WTC11 (cell line): ENCODE data around the gene FAM118B. TPM values are rescaled to one million over a fixed set of nuclear protein-coding genes. Genes with fewer than 3 reads are reported as not detected.

Source experiments
- ATAC-seq: fragments of 200-7000 bp; cut with Tn5 transposase; 2 replicates; pipeline ENCODE4 v1.10.0; 2021; ENCODE audit warnings: mild to moderate bottlenecking, moderate library complexity
- CTCF ChIA-PET: fragments of 300-600 bp; sonication (Branson Sonifier 250); formaldehyde crosslinking; loops from one replicate; lab custom pipeline; 2021; ENCODE audit warnings: antibody characterized with exemption; lab: Charles Lee
- POLR2A ChIA-PET: fragments of 350-600 bp; sonication (Branson Sonifier 250); formaldehyde crosslinking; loops from one replicate; lab custom pipeline; 2021; ENCODE audit warnings: antibody characterized with exemption; lab: Charles Lee
- DNase-seq: peaks from one replicate; pipeline ENCODE4 v3.0.0; 2021; ENCODE audit warnings: low spot score
- H3K27ac Mint-ChIP-seq: 2 replicates; pipeline ENCODE4 v1.8.0; 2021; ENCODE audit warnings: mixed read lengths
- H3K27me3 Mint-ChIP-seq: 2 replicates; pipeline ENCODE4 v1.8.0; 2021; ENCODE audit warnings: low read depth, mild to moderate bottlenecking, moderate library complexity, mixed read lengths
- H3K36me3 Mint-ChIP-seq: 2 replicates; pipeline ENCODE4 v1.8.0; 2021; ENCODE audit warnings: mixed read lengths
- H3K4me1 Mint-ChIP-seq: 2 replicates; pipeline ENCODE4 v1.8.0; 2022; ENCODE audit warnings: mixed read lengths
- H3K4me3 Mint-ChIP-seq: 2 replicates; pipeline ENCODE4 v1.8.0; 2021; ENCODE audit warnings: mild to moderate bottlenecking, moderate library complexity, mixed read lengths
- H3K9me3 Mint-ChIP-seq: 2 replicates; pipeline ENCODE4 v1.8.0; 2021; ENCODE audit warnings: mixed read lengths
- CBFB ChIP-seq: sonication (generic); formaldehyde crosslinking; IDR thresholded peaks from 2 replicates; pipeline ENCODE4 v1.8.1; 2022; ENCODE audit warnings: mild to moderate bottlenecking, low read depth, missing genetic modification reagents
- E2F5 ChIP-seq: sonication (generic); formaldehyde crosslinking; IDR thresholded peaks from 2 replicates; pipeline ENCODE4 v1.8.1; 2022; ENCODE audit warnings: mild to moderate bottlenecking, moderate library complexity, missing genetic modification reagents
- ETV6 ChIP-seq: sonication (generic); formaldehyde crosslinking; IDR thresholded peaks from 2 replicates; pipeline ENCODE4 v1.8.1; 2022; ENCODE audit warnings: mild to moderate bottlenecking, missing genetic modification reagents
- FOXJ3 ChIP-seq: sonication (generic); formaldehyde crosslinking; IDR thresholded peaks from 2 replicates; pipeline ENCODE4 v1.9.0; 2021; ENCODE audit warnings: missing genetic modification reagents, mild to moderate bottlenecking, borderline replicate concordance
- JAZF1 ChIP-seq: fragments of 250-450 bp; sonication (Bioruptor Pico); IDR thresholded peaks from 2 replicates; pipeline ENCODE4 v1.9.0; 2021; ENCODE audit warnings: moderate library complexity, mild to moderate bottlenecking, inconsistent platforms
- KAT7 ChIP-seq: sonication (generic); formaldehyde crosslinking; IDR thresholded peaks from 2 replicates; pipeline ENCODE4 v1.8.1; 2023; ENCODE audit warnings: missing genetic modification reagents, mild to moderate bottlenecking, borderline replicate concordance
- NFE2L1 ChIP-seq: sonication (generic); formaldehyde crosslinking; IDR thresholded peaks from 2 replicates; pipeline ENCODE4 v1.8.1; 2023; ENCODE audit warnings: missing genetic modification reagents
- NR1H2 ChIP-seq: sonication (generic); formaldehyde crosslinking; IDR thresholded peaks from 2 replicates; pipeline ENCODE4 v1.9.0; 2021; ENCODE audit warnings: mild to moderate bottlenecking, moderate library complexity, missing genetic modification reagents
- OVOL2 ChIP-seq: fragments of 250-450 bp; sonication (Bioruptor Pico); IDR thresholded peaks from 2 replicates; pipeline ENCODE4 v1.9.0; 2021; ENCODE audit warnings: mild to moderate bottlenecking, borderline replicate concordance
- RELA ChIP-seq: sonication (generic); formaldehyde crosslinking; IDR thresholded peaks from 2 replicates; pipeline ENCODE4 v1.8.1; 2022; ENCODE audit warnings: missing genetic modification reagents, mild to moderate bottlenecking, borderline replicate concordance
- RORB ChIP-seq: fragments of 250-450 bp; sonication (Bioruptor Pico); IDR thresholded peaks from 2 replicates; pipeline ENCODE4 v1.9.0; 2021; ENCODE audit warnings: mild to moderate bottlenecking
- SOX15 ChIP-seq: fragments of 250-450 bp; sonication (Bioruptor Pico); IDR thresholded peaks from 2 replicates; pipeline ENCODE4 v1.9.0; 2021; ENCODE audit warnings: mild to moderate bottlenecking
- SP1 ChIP-seq: sonication (generic); formaldehyde crosslinking; conservative IDR thresholded peaks from 2 replicates; pipeline ENCODE4 v1.8.1; 2022; ENCODE audit warnings: missing genetic modification reagents
- TEAD4 ChIP-seq: sonication (generic); formaldehyde crosslinking; IDR thresholded peaks from 2 replicates; pipeline ENCODE4 v1.8.0; 2022; ENCODE audit warnings: mild to moderate bottlenecking, missing genetic modification reagents
- TP53 ChIP-seq: sonication (generic); formaldehyde crosslinking; IDR thresholded peaks from 2 replicates; pipeline ENCODE4 v1.8.1; 2023; ENCODE audit warnings: mild to moderate bottlenecking, missing genetic modification reagents
- ZNF138 ChIP-seq: sonication (generic); formaldehyde crosslinking; conservative IDR thresholded peaks from 2 replicates; pipeline ENCODE4 v1.8.1; 2022; ENCODE audit warnings: mild to moderate bottlenecking, moderate library complexity, missing genetic modification reagents
- ZNF219 ChIP-seq: sonication (generic); formaldehyde crosslinking; IDR thresholded peaks from 2 replicates; pipeline ENCODE4 v1.8.0; 2023; ENCODE audit warnings: missing genetic modification reagents, mild to moderate bottlenecking, borderline replicate concordance
- ZNF396 ChIP-seq: fragments of 250-450 bp; sonication (Bioruptor Pico); IDR thresholded peaks from 2 replicates; pipeline ENCODE4 v1.8.0; 2021; ENCODE audit warnings: mild to moderate bottlenecking, moderate library complexity, borderline replicate concordance
- total RNA-seq: library from RNA; stranded (reverse); gene quantifications from 3 replicates; pipeline ENCODE4 v1.2.3, GENCODE V29; 2021
- TF ChIP-seq, protein P1 (sequence below): sonication (generic); formaldehyde crosslinking; IDR thresholded peaks from 2 replicates; pipeline ENCODE4 v1.8.1; 2022; ENCODE audit warnings: low read depth, missing genetic modification reagents, borderline replicate concordance
- TF ChIP-seq, protein P2 (sequence below): sonication (generic); formaldehyde crosslinking; IDR thresholded peaks from 2 replicates; pipeline ENCODE4 v1.8.1; 2022; ENCODE audit warnings: missing genetic modification reagents, borderline replicate concordance
- TF ChIP-seq, protein P3 (sequence below): sonication (generic); formaldehyde crosslinking; IDR thresholded peaks from 2 replicates; pipeline ENCODE4 v1.8.0; 2023; ENCODE audit warnings: mild to moderate bottlenecking, missing genetic modification reagents
- TF ChIP-seq, protein P4 (sequence below): sonication (generic); formaldehyde crosslinking; conservative IDR thresholded peaks from 2 replicates; pipeline ENCODE4 v1.8.1; 2023; ENCODE audit warnings: mild to moderate bottlenecking, low read depth, missing genetic modification reagents, moderate library complexity
- TF ChIP-seq, protein P5 (sequence below): fragments of 250-450 bp; sonication (Bioruptor Pico); conservative IDR thresholded peaks from 2 replicates; pipeline ENCODE4 v1.9.0; 2021; ENCODE audit warnings: mild to moderate bottlenecking

The FAM118B gene
- total RNA-seq, 1 experiment from 2014 or later = 35.3 TPM

GRCh38 chr11:126288237-126288636, 76.7 kb downstream of the FAM118B start:
- Mint-ChIP-seq H3K36me3 (0 out of 2 replicates have a peak, but pooled peaks cover 1% of the 10 kb centered on the region), H3K4me3 (no peak overlapping the region), H3K9me3 (no peaks in the 10 kb centered on the region), H3K4me1 (peaks cover 4% of the 10 kb centered on the region), H3K27me3 (peaks cover 9% of the 10 kb centered on the region; the same call in 1 of the 2 replicates), H3K27ac (no peak overlapping the region)
- POLR2A ChIA-PET = no interaction called here
- no peak for DNase-seq
- TF ChIP-seq ZNF396 (CRISPR knock-in tag) (no peak), NR1H2 (CRISPR knock-in tag) (no peak), RELA (CRISPR knock-in tag) (no peak), RORB (no peak), TEAD4 (CRISPR knock-in tag) (no peak), OVOL2 (no peak), E2F5 (CRISPR knock-in tag) (no peak), CBFB (CRISPR knock-in tag) (no peak), ZNF138 (CRISPR knock-in tag) (no peak), FOXJ3 (CRISPR knock-in tag) (no peak), ZNF219 (CRISPR knock-in tag) (no peak), NFE2L1 (no peak), TP53 (CRISPR knock-in tag) (no peak)
- CTCF ChIA-PET = no interaction called here
- no peak for ATAC-seq

- POLR2A ChIA-PET = interaction anchor here (1.0 kb wide), 1 partner anchor 22 kb away, joined by 3 read pairs; the partner anchor contains the start of genes FOXRED1 and SRPRA
- no peak overlapping the region for H3K27ac Mint-ChIP-seq
- TF ChIP-seq, protein P1, sequence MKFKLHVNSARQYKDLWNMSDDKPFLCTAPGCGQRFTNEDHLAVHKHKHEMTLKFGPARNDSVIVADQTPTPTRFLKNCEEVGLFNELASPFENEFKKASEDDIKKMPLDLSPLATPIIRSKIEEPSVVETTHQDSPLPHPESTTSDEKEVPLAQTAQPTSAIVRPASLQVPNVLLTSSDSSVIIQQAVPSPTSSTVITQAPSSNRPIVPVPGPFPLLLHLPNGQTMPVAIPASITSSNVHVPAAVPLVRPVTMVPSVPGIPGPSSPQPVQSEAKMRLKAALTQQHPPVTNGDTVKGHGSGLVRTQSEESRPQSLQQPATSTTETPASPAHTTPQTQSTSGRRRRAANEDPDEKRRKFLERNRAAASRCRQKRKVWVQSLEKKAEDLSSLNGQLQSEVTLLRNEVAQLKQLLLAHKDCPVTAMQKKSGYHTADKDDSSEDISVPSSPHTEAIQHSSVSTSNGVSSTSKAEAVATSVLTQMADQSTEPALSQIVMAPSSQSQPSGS (CRISPR knock-in tag) = no peak
- TF ChIP-seq JAZF1 (CRISPR knock-in tag) (no peak), TEAD4 (CRISPR knock-in tag) (no peak), SOX15 (CRISPR knock-in tag) (no peak), SP1 (CRISPR knock-in tag) (no peak), KAT7 (CRISPR knock-in tag) (no peak), ETV6 (CRISPR knock-in tag) (no peak)
- TF ChIP-seq, protein P2, sequence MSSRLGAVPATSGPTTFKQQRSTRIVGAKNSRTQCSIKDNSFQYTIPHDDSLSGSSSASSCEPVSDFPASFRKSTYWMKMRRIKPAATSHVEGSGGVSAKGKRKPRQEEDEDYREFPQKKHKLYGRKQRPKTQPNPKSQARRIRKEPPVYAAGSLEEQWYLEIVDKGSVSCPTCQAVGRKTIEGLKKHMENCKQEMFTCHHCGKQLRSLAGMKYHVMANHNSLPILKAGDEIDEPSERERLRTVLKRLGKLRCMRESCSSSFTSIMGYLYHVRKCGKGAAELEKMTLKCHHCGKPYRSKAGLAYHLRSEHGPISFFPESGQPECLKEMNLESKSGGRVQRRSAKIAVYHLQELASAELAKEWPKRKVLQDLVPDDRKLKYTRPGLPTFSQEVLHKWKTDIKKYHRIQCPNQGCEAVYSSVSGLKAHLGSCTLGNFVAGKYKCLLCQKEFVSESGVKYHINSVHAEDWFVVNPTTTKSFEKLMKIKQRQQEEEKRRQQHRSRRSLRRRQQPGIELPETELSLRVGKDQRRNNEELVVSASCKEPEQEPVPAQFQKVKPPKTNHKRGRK (CRISPR knock-in tag) = no peak
- TF ChIP-seq, protein P3, sequence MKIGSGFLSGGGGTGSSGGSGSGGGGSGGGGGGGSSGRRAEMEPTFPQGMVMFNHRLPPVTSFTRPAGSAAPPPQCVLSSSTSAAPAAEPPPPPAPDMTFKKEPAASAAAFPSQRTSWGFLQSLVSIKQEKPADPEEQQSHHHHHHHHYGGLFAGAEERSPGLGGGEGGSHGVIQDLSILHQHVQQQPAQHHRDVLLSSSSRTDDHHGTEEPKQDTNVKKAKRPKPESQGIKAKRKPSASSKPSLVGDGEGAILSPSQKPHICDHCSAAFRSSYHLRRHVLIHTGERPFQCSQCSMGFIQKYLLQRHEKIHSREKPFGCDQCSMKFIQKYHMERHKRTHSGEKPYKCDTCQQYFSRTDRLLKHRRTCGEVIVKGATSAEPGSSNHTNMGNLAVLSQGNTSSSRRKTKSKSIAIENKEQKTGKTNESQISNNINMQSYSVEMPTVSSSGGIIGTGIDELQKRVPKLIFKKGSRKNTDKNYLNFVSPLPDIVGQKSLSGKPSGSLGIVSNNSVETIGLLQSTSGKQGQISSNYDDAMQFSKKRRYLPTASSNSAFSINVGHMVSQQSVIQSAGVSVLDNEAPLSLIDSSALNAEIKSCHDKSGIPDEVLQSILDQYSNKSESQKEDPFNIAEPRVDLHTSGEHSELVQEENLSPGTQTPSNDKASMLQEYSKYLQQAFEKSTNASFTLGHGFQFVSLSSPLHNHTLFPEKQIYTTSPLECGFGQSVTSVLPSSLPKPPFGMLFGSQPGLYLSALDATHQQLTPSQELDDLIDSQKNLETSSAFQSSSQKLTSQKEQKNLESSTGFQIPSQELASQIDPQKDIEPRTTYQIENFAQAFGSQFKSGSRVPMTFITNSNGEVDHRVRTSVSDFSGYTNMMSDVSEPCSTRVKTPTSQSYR = no peak
- TF ChIP-seq, protein P4, sequence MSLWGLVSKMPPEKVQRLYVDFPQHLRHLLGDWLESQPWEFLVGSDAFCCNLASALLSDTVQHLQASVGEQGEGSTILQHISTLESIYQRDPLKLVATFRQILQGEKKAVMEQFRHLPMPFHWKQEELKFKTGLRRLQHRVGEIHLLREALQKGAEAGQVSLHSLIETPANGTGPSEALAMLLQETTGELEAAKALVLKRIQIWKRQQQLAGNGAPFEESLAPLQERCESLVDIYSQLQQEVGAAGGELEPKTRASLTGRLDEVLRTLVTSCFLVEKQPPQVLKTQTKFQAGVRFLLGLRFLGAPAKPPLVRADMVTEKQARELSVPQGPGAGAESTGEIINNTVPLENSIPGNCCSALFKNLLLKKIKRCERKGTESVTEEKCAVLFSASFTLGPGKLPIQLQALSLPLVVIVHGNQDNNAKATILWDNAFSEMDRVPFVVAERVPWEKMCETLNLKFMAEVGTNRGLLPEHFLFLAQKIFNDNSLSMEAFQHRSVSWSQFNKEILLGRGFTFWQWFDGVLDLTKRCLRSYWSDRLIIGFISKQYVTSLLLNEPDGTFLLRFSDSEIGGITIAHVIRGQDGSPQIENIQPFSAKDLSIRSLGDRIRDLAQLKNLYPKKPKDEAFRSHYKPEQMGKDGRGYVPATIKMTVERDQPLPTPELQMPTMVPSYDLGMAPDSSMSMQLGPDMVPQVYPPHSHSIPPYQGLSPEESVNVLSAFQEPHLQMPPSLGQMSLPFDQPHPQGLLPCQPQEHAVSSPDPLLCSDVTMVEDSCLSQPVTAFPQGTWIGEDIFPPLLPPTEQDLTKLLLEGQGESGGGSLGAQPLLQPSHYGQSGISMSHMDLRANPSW (CRISPR knock-in tag) = no peak
- TF ChIP-seq, protein P5, sequence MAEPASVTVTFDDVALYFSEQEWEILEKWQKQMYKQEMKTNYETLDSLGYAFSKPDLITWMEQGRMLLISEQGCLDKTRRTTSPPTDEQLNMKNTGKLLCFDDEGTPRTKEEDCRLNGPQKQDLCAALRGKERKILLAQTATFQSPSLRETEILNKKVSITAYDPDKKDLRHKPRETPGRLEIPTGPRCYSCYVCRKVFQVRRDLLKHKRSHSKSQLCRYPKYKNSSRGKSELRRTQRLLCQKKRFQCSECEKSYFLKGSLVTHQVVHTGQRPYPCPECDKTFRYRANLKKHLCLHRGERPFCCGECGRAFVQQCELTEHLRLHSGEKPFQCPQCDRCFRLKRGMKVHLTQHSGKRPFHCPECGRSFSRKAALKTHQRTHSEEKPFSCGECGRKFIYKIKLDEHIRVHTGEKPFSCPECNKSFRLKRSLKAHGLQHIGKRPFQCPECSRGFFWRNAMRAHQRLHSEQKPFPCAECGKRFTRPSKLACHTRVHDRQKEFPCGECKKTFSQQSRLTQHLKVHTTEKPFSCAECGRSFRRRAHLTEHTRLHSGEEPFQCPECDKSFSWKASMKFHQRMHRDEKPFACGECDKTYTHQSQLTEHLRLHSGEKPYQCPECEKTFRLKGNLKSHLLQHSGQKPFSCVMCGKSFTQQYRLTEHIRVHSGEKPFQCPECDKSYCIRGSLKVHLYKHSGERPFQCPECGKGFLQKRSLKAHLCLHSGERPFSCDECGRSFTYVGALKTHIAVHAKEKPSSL (CRISPR knock-in tag) = no peak
These were observed 79.3 kb downstream of the FAM118B start for GRCh38 chr11:126290887-126291286.

More at GRCh38 chr11:126290887-126291286, 79.3 kb downstream of the FAM118B start:
- Mint-ChIP-seq H3K36me3 (peaks cover 11% of the 10 kb centered on the region; the same call in 1 of the 2 replicates), H3K4me1 (no peaks in the 10 kb centered on the region), H3K9me3 (no peaks in the 10 kb centered on the region), H3K4me3 (no peak overlapping the region), H3K27me3 (no peaks in the 10 kb centered on the region)
- ATAC-seq (no peak), DNase-seq (no peak)
- CTCF ChIA-PET = interaction anchor here (0.6 to 1.3 kb wide), 2 partner anchors 9 to 190 kb away, joined by 3 to 4 read pairs; no protein-coding TSS in a partner anchor
